DOHH2 (cell line): ENCODE results near the gene EYA2.

Source experiments
- H3F3A ChIP-seq: fragments of 200-600 bp; sonication (generic), shearing (Covaris generic); 2 replicates; pipeline ENCODE4 v1.6.0; 2016; ENCODE audit warnings: antibody characterized with exemption, mild to moderate bottlenecking; ENCODE audit not compliant: control insufficient read depth, insufficient read depth
- H3K27ac ChIP-seq: fragments of 200-600 bp; sonication (generic); 2 replicates; pipeline ENCODE4 v1.5.1; 2014; ENCODE audit warnings: low read depth, mild to moderate bottlenecking, low read length, moderate library complexity
- H3K27me3 ChIP-seq: fragments of 200-600 bp; sonication (generic); 2 replicates; pipeline ENCODE4 v1.6.1; 2014; ENCODE audit warnings: mild to moderate bottlenecking, low read length, mixed read lengths; ENCODE audit not compliant: control insufficient read depth
- H3K36me3 ChIP-seq: fragments of 200-600 bp; sonication (generic); 2 replicates; pipeline ENCODE4 v1.6.1; 2014; ENCODE audit warnings: mild to moderate bottlenecking, low read length, moderate library complexity, mixed read lengths; ENCODE audit not compliant: control insufficient read depth
- H3K4me1 ChIP-seq: fragments of 200-600 bp; sonication (generic); 2 replicates; pipeline ENCODE4 v1.6.1; 2014; ENCODE audit warnings: mild to moderate bottlenecking, low read length, mixed read lengths; ENCODE audit not compliant: control insufficient read depth
- H3K4me2 ChIP-seq: fragments of 200-600 bp; sonication (generic); 2 replicates; pipeline ENCODE4 v1.6.0; 2014; ENCODE audit warnings: mild to moderate bottlenecking, low read length, moderate library complexity
- H3K4me3 ChIP-seq: fragments of 200-600 bp; sonication (generic); 2 replicates; pipeline ENCODE4 v1.5.1; 2014; ENCODE audit warnings: mild to moderate bottlenecking, low read length, mixed read lengths
- H3K79me2 ChIP-seq: fragments of 200-600 bp; sonication (generic); 2 replicates; pipeline ENCODE4 v1.6.1; 2014; ENCODE audit warnings: mild to moderate bottlenecking, low read length, mixed read lengths; ENCODE audit not compliant: control insufficient read depth
- H3K9me2 ChIP-seq: fragments of 200-600 bp; sonication (generic); replicated peaks from 2 replicates; pipeline ENCODE4 v1.6.1; 2014; ENCODE audit warnings: mild to moderate bottlenecking, low read length, mixed read lengths; ENCODE audit not compliant: control insufficient read depth
- H3K9me3 ChIP-seq: fragments of 200-600 bp; sonication (generic); 2 replicates; pipeline ENCODE4 v1.6.1; 2014; ENCODE audit warnings: antibody characterized with exemption, low read length, mixed read lengths; ENCODE audit not compliant: control insufficient read depth, insufficient read depth
- H4K20me1 ChIP-seq: fragments of 200-600 bp; sonication (generic); 2 replicates; pipeline ENCODE4 v1.6.0; 2014; ENCODE audit warnings: low read depth, mild to moderate bottlenecking, antibody characterized with exemption, low read length, moderate library complexity; ENCODE audit not compliant: control insufficient read depth, insufficient read depth
- CTCF ChIP-seq: fragments of 200-600 bp; sonication (generic); IDR thresholded peaks from one replicate; pipeline ENCODE4 v1.5.1; 2014; ENCODE audit warnings: antibody characterized with exemption, mild to moderate bottlenecking, low read depth, low read length; ENCODE audit not compliant: poor library complexity, severe bottlenecking
- EZH2phosphoT487 ChIP-seq: fragments of 200-600 bp; sonication (generic); IDR thresholded peaks from 2 replicates; pipeline ENCODE4 v1.6.1; 2017; ENCODE audit warnings: borderline replicate concordance, mild to moderate bottlenecking, antibody characterized with exemption, low read length, moderate library complexity, mixed read lengths

Gene EYA2

GRCh38 chr20:47009784-47010183, 115.1 kb downstream of the EYA2 start:
- H3K79me2 ChIP-seq, result no peaks in the 10 kb centered on the region
- no peaks in the 10 kb centered on the region for H3K4me1 ChIP-seq
- H4K20me1 ChIP-seq, result no peaks in the 10 kb centered on the region
- TF ChIP-seq EZH2phosphoT487 (no peak), CTCF (no peak)
- H3K9me2 ChIP-seq, result no peaks in the 10 kb centered on the region
- no peak overlapping the region for H3K27ac ChIP-seq
- H3K4me2 ChIP-seq, result no peak overlapping the region
- H3K27me3 ChIP-seq, result no peaks in the 10 kb centered on the region
- no peak overlapping the region for H3K4me3 ChIP-seq
- H3F3A ChIP-seq, result no peaks in the 10 kb centered on the region
- no peaks in the 10 kb centered on the region for H3K36me3 ChIP-seq
- H3K9me3 ChIP-seq, result no peaks in the 10 kb centered on the region

GRCh38 chr20:47011984-47012383, 117.3 kb downstream of the EYA2 start:
- H3F3A ChIP-seq, result no peaks in the 10 kb centered on the region
- no peak overlapping the region for H3K4me3 ChIP-seq
- no peaks in the 10 kb centered on the region for H3K9me3 ChIP-seq
- no peaks in the 10 kb centered on the region for H3K9me2 ChIP-seq
- no peak overlapping the region for H3K4me2 ChIP-seq
- TF ChIP-seq CTCF (no peak), EZH2phosphoT487 (no peak)
- H3K79me2 ChIP-seq, result no peaks in the 10 kb centered on the region
- H3K4me1 ChIP-seq, result no peaks in the 10 kb centered on the region
- H3K27me3 ChIP-seq, result no peaks in the 10 kb centered on the region; the same call in 1 of the 2 replicates
- H3K27ac ChIP-seq, result no peak overlapping the region
- H4K20me1 ChIP-seq, result no peaks in the 10 kb centered on the region
- no peaks in the 10 kb centered on the region for H3K36me3 ChIP-seq

- Histone ChIP-seq H3K9me3 (no peaks in the 10 kb centered on the region), H3K79me2 (no peaks in the 10 kb centered on the region), H3F3A (no peaks in the 10 kb centered on the region), H3K27me3 (no peaks in the 10 kb centered on the region; the same call in 1 of the 2 replicates), H3K4me2 (no peak overlapping the region), H3K4me3 (no peak overlapping the region), H4K20me1 (no peaks in the 10 kb centered on the region), H3K36me3 (no peaks in the 10 kb centered on the region), H3K4me1 (no peaks in the 10 kb centered on the region), H3K9me2 (no peaks in the 10 kb centered on the region), H3K27ac (no peak overlapping the region)
- no peak for TF ChIP-seq CTCF
Observed at GRCh38 chr20:47013606-47014005, 119.0 kb downstream of the EYA2 start.

- H3K27ac ChIP-seq, result no peak overlapping the region
Observed at GRCh38 chr20:47016068-47016664, 121.5 kb downstream of the EYA2 start.

More at GRCh38 chr20:47016068-47016664, 121.5 kb downstream of the EYA2 start:
- no peaks in the 10 kb centered on the region; the same call in 1 of the 2 replicates for H3K27me3 ChIP-seq
- no peak for TF ChIP-seq CTCF
- no peaks in the 10 kb centered on the region for H3K79me2 ChIP-seq
- no peak overlapping the region for H3K4me2 ChIP-seq
- no peaks in the 10 kb centered on the region for H3K9me3 ChIP-seq
- H3F3A ChIP-seq, result no peaks in the 10 kb centered on the region
- no peaks in the 10 kb centered on the region for H3K9me2 ChIP-seq
- no peaks in the 10 kb centered on the region for H3K4me1 ChIP-seq
- no peaks in the 10 kb centered on the region for H3K36me3 ChIP-seq
- H4K20me1 ChIP-seq, result no peaks in the 10 kb centered on the region
- H3K4me3 ChIP-seq, result no peak overlapping the region
